T-helper 9 cell (primary cell): ENCODE results near the gene PATJ.
"Not testable (repeated sequence)": the region's sequence is repeated elsewhere in the genome, so short reads cannot be mapped to it uniquely, and the experiment has no call there.

Experiments
- DNase-seq: peaks from one replicate; pipeline ENCODE4 v3.0.0-alpha.2; 2020

Gene PATJ

GRCh38 chr1:61887931-61888564 lies 145.8 kb downstream of the PATJ start:
- no peak for DNase-seq

- DNase-seq = no peak
Measured at GRCh38 chr1:61888808-61889207, 146.5 kb downstream of the PATJ start.

GRCh38 chr1:61890435-61890834 lies 148.2 kb downstream of the PATJ start:
- not testable (repeated sequence) for DNase-seq

- no peak for DNase-seq
Measured at GRCh38 chr1:61892977-61893376, 150.7 kb downstream of the PATJ start.

- DNase-seq = not testable (repeated sequence)
Measured at GRCh38 chr1:61894296-61894695, 152.0 kb downstream of the PATJ start.

GRCh38 chr1:61895175-61895574 lies 152.9 kb downstream of the PATJ start:
- DNase-seq = no peak

GRCh38 chr1:61898658-61899057 lies 156.4 kb downstream of the PATJ start:
- DNase-seq = no peak

- DNase-seq = no peak
Measured at GRCh38 chr1:61904354-61904753, 162.1 kb downstream of the PATJ start.

GRCh38 chr1:61907102-61907501 lies 164.8 kb downstream of the PATJ start:
- DNase-seq = no peak

- no peak for DNase-seq
Measured at GRCh38 chr1:61910035-61910434, 167.8 kb downstream of the PATJ start.

GRCh38 chr1:61914823-61915482 lies 172.7 kb downstream of the PATJ start:
- DNase-seq = no peak

GRCh38 chr1:61921435-61921834 lies 179.2 kb downstream of the PATJ start:
- DNase-seq = no peak

- no peak for DNase-seq
Measured at GRCh38 chr1:61922950-61923480, 180.7 kb downstream of the PATJ start.

GRCh38 chr1:61925591-61926298 lies 183.5 kb downstream of the PATJ start:
- DNase-seq = no peak

GRCh38 chr1:61926597-61926996 lies 184.3 kb downstream of the PATJ start:
- no peak for DNase-seq

- DNase-seq = no peak
Measured at GRCh38 chr1:61930116-61930645, 187.9 kb downstream of the PATJ start.

- DNase-seq = no peak
Measured at GRCh38 chr1:61931587-61932279, 189.5 kb downstream of the PATJ start.

- no peak for DNase-seq
Measured at GRCh38 chr1:61935516-61935915, 193.2 kb downstream of the PATJ start.

GRCh38 chr1:61936839-61937238 lies 194.6 kb downstream of the PATJ start:
- no peak for DNase-seq

GRCh38 chr1:61941794-61942193 lies 199.5 kb downstream of the PATJ start:
- DNase-seq = no peak

GRCh38 chr1:61942856-61943255 lies 200.6 kb downstream of the PATJ start:
- no peak for DNase-seq

GRCh38 chr1:61948685-61949084 lies 206.4 kb downstream of the PATJ start:
- DNase-seq = not testable (repeated sequence)

GRCh38 chr1:61950418-61950817 lies 208.1 kb downstream of the PATJ start:
- no peak for DNase-seq
